HG03354 (cell line): ENCODE measurements around the gene HDGF.

ENCODE experiments used
- ATAC-seq: cut with Tn5 transposase; IDR thresholded peaks from one replicate; pipeline ENCODE4 v1.9.1; 2021; ENCODE audit warnings: mild to moderate bottlenecking; ENCODE audit not compliant: unreplicated experiment, poor library complexity, severe bottlenecking

HDGF gene

GRCh38 chr1:156751451-156751756 is at the start of gene HDGF:
HDGF (minus strand) TSS chr1:156751675; CDS start chr1:156751429, 246 bp downstream.
- no peak for ATAC-seq

GRCh38 chr1:156797212-156797871 is 45.9 kb upstream of the HDGF start:
- ATAC-seq: no peak

- ATAC-seq: no peak
Measured at GRCh38 chr1:156796340-156797097, 45.0 kb upstream of the HDGF start.

GRCh38 chr1:156795787-156796186 is 44.3 kb upstream of the HDGF start:
- ATAC-seq: no peak

- ATAC-seq: no peak
Measured at GRCh38 chr1:156795374-156795733, 43.9 kb upstream of the HDGF start.

GRCh38 chr1:156794506-156795373 is 43.3 kb upstream of the HDGF start:
- ATAC-seq: no peak

- ATAC-seq: no peak
Measured at GRCh38 chr1:156789621-156790318, 38.3 kb upstream of the HDGF start.

- ATAC-seq: no peak
Measured at GRCh38 chr1:156788136-156788535, 36.7 kb upstream of the HDGF start.

GRCh38 chr1:156786640-156787039 is 35.2 kb upstream of the HDGF start:
- no peak for ATAC-seq

GRCh38 chr1:156785458-156785857 is 34.0 kb upstream of the HDGF start:
- ATAC-seq: no peak

GRCh38 chr1:156781585-156782186 is 30.2 kb upstream of the HDGF start:
- ATAC-seq: no peak

GRCh38 chr1:156777573-156777972 is 26.1 kb upstream of the HDGF start:
- no peak for ATAC-seq

GRCh38 chr1:156776942-156777341 is 25.5 kb upstream of the HDGF start:
- no peak for ATAC-seq

GRCh38 chr1:156775799-156776198 is 24.3 kb upstream of the HDGF start:
- ATAC-seq: no peak

GRCh38 chr1:156773607-156774006 is 22.1 kb upstream of the HDGF start:
- no peak for ATAC-seq

- no peak for ATAC-seq
Measured at GRCh38 chr1:156772728-156773497, 21.4 kb upstream of the HDGF start.

- ATAC-seq: no peak
Measured at GRCh38 chr1:156772222-156772621, 20.7 kb upstream of the HDGF start.

GRCh38 chr1:156768610-156769295 is 17.3 kb upstream of the HDGF start:
- no peak for ATAC-seq
